HG03565 (cell line): Measurements from ENCODE around the gene SMIM24.

ENCODE experiments used
- ATAC-seq: cut with Tn5 transposase; IDR thresholded peaks from one replicate; pipeline ENCODE4 v1.9.1; 2021; ENCODE audit warnings: mild to moderate bottlenecking, moderate library complexity; ENCODE audit not compliant: unreplicated experiment

SMIM24 gene

GRCh38 chr19:3499738-3500428 is 19.6 kb upstream of the SMIM24 start:
- no peak for ATAC-seq

GRCh38 chr19:3497757-3498520 is 17.6 kb upstream of the SMIM24 start:
- ATAC-seq = no peak

- ATAC-seq = no peak
These were observed 16.3 kb upstream of the SMIM24 start for GRCh38 chr19:3496392-3497273.

- ATAC-seq = no peak
These were observed 14.2 kb upstream of the SMIM24 start for GRCh38 chr19:3494559-3494958.

- ATAC-seq = no peak
These were observed 13.7 kb upstream of the SMIM24 start for GRCh38 chr19:3494051-3494450.

GRCh38 chr19:3493651-3494050 is 13.3 kb upstream of the SMIM24 start:
- no peak for ATAC-seq

- no peak for ATAC-seq
These were observed 12.6 kb upstream of the SMIM24 start for GRCh38 chr19:3492919-3493318.

GRCh38 chr19:3492131-3492839 is 12.0 kb upstream of the SMIM24 start:
- no peak for ATAC-seq

GRCh38 chr19:3491396-3492119 is 11.2 kb upstream of the SMIM24 start:
- no peak for ATAC-seq

GRCh38 chr19:3483226-3483628 is 2.9 kb upstream of the SMIM24 start, which contains the start of gene SMIM44:
TSS of gene SMIM44 (minus strand) at chr19:3483441. CDS start at chr19:3483403, 38 bp downstream.
- ATAC-seq = no peak

- ATAC-seq = no peak
These were observed 2.3 kb upstream of the SMIM24 start for GRCh38 chr19:3482507-3483225.

- no peak for ATAC-seq
These were observed 1.1 kb upstream of the SMIM24 start for GRCh38 chr19:3481241-3482090.

- ATAC-seq = no peak
These were observed 500 bp downstream of the SMIM24 start for GRCh38 chr19:3479834-3480215.

- ATAC-seq = no peak
These were observed 1.0 kb downstream of the SMIM24 start for GRCh38 chr19:3479177-3479833.

GRCh38 chr19:3478409-3479176 is 1.7 kb downstream of the SMIM24 start:
- no peak for ATAC-seq

GRCh38 chr19:3477951-3478350 is 2.4 kb downstream of the SMIM24 start:
- ATAC-seq = no peak

GRCh38 chr19:3477506-3477905 is 2.8 kb downstream of the SMIM24 start:
- no peak for ATAC-seq
